HG03095 (cell line): ENCODE results near the gene HDAC11.
"Not testable (repeated sequence)": the region's sequence is repeated elsewhere in the genome, so short reads cannot be mapped to it uniquely, and the experiment has no call there.

Experiments
- ATAC-seq: cut with Tn5 transposase; IDR thresholded peaks from one replicate; pipeline ENCODE4 v1.9.1; 2021; ENCODE audit warnings: moderate library complexity; ENCODE audit not compliant: unreplicated experiment

Gene HDAC11

GRCh38 chr3:13466781-13467180 is 13.3 kb upstream of the HDAC11 start:
- no peak for ATAC-seq

GRCh38 chr3:13470894-13471574 is 9.1 kb upstream of the HDAC11 start:
- no peak for ATAC-seq

GRCh38 chr3:13472286-13472685 is 7.8 kb upstream of the HDAC11 start:
- ATAC-seq = no peak

GRCh38 chr3:13473020-13473419 is 7.1 kb upstream of the HDAC11 start:
- ATAC-seq = no peak

GRCh38 chr3:13474021-13474420 is 6.1 kb upstream of the HDAC11 start:
- ATAC-seq = no peak

GRCh38 chr3:13474776-13475303 is 5.3 kb upstream of the HDAC11 start:
- ATAC-seq = no peak

GRCh38 chr3:13475871-13476590 is 4.1 kb upstream of the HDAC11 start:
- no peak for ATAC-seq

GRCh38 chr3:13477943-13478342 is 2.2 kb upstream of the HDAC11 start:
- no peak for ATAC-seq

GRCh38 chr3:13479332-13479581 is 849 bp upstream of the HDAC11 start:
- no peak for ATAC-seq

- peak; percentile 9 for ATAC-seq
These were observed 523 bp downstream of the HDAC11 start for GRCh38 chr3:13480340-13481318.

GRCh38 chr3:13482106-13482690 is 2.1 kb downstream of the HDAC11 start:
- no peak for ATAC-seq

GRCh38 chr3:13483286-13483685 is 3.2 kb downstream of the HDAC11 start:
- ATAC-seq = no peak

- ATAC-seq = no peak
These were observed 4.0 kb downstream of the HDAC11 start for GRCh38 chr3:13483988-13484695.

- ATAC-seq = no peak
These were observed 4.9 kb downstream of the HDAC11 start for GRCh38 chr3:13484851-13485590.

- not testable (repeated sequence) for ATAC-seq
These were observed 5.8 kb downstream of the HDAC11 start for GRCh38 chr3:13485630-13486562.

GRCh38 chr3:13487403-13487802 is 7.3 kb downstream of the HDAC11 start:
- ATAC-seq = no peak

GRCh38 chr3:13491206-13491974 is 11.3 kb downstream of the HDAC11 start:
- ATAC-seq = no peak

GRCh38 chr3:13492048-13492447 is 11.9 kb downstream of the HDAC11 start:
- ATAC-seq = no peak
